ENCODE measurements around the gene MAU2.

MAU2 gene

GRCh38 chr19:19308373-19308772, 12.3 kb upstream of the MAU2 start:
- no peak for DNase-seq

- DNase-seq = peak; percentile 9
Measured at GRCh38 chr19:19315444-19315843, 5.2 kb upstream of the MAU2 start.

GRCh38 chr19:19316082-19316481, 4.5 kb upstream of the MAU2 start:
- DNase-seq = no peak

DNA sequence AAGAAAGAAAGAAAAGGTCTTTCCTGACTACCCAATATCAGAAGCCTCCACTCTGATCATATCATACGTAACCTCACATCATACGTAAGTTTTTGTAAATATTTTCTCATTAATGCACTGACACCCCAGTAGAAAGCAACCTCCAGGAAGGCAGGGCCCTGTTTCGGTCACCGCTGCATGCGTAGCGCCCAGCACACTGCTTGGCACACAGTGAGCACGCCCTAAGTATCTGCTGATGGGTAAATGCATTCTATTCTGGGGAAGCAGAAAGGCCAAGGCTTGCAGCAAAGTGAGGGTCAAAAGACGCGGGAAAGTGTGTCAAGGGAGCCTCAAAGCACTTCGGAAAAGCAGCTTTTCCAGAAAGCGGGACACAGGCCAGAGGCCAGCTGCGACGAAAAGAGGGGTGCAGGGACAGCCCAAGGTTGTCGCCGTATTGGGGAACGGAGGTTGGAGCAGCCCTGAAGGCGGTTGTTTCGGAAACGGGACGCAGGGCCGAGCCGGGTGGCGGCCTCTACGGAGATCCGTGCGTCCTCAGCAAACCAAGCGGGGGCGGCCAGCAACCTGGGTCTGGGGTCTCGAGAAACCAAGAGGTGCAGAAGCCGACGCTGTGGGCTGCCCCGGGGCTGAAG, 783 bp upstream of the MAU2 start:
- peak; percentile 39 for DNase-seq

GRCh38 chr19:19321141-19321577, 530 bp downstream of the MAU2 start:
- peak; percentile 56 for DNase-seq

DNA sequence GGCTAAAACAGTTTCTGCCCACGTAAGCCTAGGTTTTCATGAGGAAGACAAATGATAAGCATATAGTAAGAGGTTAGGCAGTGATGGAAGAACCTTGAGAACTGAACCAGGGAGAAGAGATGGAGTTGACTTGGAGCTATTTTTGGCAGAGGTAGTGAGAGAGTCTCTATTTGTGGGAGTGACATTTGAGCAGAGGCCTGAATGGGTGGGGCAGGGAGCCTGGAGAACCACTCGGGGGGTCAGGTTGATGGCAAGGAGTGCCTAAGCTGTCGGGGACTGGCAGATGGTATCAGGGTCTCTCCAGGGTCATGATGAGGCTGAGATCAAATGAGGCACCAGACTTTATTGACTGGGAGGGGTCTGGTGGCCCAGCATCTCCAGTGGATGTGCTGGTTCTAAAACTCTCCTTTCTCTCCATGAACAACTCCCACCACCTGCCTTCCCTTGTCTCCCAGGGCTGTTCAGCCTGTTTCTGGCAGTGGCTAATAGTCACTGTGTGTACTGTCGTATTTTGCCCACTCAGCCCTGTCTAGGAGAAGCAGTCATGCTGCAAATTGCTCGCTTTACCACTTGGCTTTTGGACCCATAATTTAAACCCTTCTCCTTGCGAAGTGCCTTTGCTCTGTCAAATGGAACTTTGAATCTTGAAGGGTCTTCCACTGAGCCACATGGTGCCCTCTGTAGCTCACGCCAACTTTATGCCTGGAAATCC, 3.6 kb downstream of the MAU2 start:
- no peak for DNase-seq

GRCh38 chr19:19327672-19328071, 7.0 kb downstream of the MAU2 start:
- no peak for DNase-seq

DNA sequence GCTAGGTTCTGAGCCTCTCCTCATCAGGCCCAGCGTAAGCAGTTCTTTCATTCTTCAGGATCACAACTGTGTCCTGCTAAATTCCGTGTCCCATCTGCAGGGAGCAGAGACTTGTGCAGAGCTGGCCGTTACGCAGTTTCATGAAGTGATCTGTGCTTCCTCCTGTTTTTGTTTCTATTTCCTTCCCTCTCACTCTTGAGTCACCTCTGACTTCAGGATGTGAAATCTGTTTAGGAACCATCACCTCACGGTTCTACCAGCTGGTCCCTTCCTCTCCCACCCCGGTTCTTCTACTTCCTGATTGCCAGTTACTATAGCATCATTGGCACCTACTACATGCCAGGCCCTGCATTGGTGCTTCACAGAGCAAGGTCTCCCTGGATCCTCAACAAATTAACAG, 8.5 kb downstream of the MAU2 start:
- DNase-seq = peak; percentile 28

GRCh38 chr19:19334063-19334988, 13.7 kb downstream of the MAU2 start:
- no peak for DNase-seq

- DNase-seq = no peak
Measured at GRCh38 chr19:19334989-19335344, 14.3 kb downstream of the MAU2 start.

DNA sequence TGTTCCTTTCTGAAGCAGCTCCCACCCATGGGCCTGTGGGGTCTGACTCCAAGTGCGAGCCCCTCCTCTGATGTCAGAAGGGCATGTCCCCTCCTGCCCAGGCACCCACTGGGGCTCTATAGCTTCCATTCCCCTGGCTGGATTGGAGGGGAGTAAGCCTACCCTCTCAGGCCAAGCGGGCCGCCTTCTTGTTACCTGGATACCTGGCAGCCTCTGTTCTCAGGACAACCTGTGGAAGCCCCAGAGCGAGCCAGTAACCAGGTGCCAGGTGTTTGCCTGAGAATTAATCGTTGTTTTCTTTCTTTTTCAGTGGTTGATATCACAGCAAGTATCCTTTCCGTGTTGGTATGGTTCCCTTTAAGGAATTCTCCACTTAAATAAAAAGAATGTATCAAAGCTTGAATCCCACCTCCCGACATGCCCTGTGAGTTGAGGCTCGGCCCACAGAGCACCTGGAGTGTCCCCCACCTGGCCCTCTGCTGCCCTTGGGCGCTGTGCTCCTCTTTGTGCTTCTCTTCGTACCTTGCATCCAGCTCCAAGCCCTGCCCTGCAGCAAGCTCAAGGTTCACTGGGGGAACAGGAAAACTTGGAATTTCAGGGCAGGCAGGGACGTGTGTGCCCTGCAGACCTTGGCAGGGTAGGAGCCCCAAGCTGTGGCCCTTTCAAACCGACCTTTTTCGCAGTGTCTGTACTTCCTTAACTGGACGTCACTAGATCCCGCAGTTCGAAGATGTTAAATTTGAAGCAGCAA, 15.0 kb downstream of the MAU2 start:
- no peak for DNase-seq

- DNase-seq = no peak
Measured at GRCh38 chr19:19336597-19336996, 16.0 kb downstream of the MAU2 start.

DNA sequence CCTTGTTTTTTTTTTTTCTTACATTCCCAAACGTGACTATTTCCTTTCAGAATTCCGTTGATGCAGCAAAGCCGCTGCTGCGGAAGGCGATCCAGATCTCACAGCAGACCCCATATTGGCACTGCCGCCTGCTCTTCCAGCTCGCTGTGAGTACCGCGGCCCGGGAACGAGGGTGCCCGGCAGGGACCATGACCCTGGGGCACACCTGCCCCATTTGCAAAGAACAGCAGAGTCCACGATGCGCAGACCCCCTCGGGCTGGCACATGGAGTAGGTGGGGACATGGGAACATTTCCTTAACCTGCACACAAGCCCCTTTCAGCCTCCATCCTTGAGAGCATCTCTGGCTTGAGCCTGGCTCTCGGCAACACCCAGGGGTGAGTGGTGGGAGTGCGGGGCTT, 16.5 kb downstream of the MAU2 start:
- DNase-seq = no peak

DNA sequence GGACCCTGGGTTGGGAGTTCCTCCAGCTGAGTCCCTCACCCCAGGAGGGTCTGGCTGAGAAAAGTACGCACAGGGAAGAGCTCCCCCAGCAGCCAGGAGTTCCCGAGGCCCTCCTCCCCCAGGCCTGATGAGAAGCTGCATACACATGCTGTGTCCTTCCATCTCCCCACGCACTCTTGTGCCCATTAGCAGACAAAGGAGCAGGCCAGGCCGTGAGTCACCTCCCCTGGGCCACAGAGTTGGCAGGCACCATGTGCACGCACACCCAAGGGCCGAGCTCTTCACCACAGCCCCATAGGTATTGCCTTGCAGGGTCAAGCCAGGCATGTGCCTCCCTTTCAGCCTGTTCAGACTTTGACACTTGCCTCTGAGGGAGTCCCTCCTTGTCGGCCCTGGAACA, 17.5 kb downstream of the MAU2 start:
- DNase-seq = no peak

DNA sequence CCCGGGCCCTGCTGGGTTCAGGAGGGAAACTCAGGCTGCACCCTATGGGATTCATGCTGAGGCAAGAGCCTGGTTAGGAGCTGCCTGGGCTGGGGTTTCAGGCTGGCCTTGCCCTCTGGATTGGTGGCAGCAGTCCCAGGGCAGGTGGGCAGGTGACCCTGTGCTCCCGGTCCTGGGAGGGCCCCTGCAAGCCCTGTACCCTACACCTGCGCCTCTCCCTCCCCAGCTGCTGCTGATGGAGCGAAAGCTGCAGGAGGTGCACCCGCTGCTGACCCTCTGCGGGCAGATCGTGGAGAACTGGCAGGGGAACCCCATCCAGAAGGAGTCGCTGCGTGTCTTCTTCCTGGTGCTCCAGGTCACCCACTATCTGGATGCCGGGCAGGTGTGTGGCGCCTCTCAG, 20.4 kb downstream of the MAU2 start:
- no peak for DNase-seq

DNA sequence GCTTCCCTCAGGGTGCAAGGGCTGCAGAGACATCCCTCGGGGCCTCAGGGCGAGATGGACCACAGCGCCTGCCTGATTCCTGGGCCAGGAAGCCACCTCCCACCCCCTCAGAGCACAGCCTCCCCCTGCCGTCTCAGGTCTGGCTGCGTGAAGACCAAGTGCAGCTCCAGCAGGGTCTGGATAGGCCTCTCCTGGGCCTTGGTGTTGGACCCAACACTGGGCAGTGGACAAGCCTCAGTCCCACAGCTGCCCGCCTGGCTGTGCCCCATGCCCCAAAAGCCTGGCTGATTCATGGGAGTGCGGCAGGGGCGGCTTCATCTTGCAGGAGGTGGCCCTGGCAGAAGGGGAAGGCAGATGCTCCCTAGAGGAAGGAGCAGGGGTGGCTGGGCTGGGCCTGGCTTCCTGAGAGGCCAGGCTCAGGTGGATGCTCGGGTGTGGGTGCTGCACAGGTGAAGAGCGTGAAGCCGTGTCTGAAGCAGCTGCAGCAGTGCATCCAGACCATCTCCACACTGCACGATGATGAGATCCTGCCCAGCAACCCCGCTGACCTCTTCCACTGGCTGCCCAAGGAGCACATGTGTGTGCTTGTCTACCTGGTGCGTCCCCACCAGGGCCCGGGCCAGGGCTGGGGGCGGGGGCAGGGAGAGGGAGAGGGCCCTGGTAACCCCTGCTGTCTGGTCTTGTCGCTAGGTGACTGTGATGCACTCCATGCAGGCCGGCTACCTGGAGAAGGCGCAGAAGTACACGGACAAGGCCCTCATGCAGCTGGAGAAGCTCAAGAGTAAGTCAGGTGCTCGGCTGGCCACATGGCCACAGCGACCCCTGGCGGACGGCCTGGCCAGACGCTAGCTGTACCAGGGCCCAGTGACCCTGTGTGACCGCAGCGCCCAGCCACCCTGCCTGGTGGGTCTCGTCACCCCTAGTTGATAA, 21.7 kb downstream of the MAU2 start:
- DNase-seq = peak; percentile 45

GRCh38 chr19:19343016-19343362, 22.4 kb downstream of the MAU2 start:
- DNase-seq = no peak

DNA sequence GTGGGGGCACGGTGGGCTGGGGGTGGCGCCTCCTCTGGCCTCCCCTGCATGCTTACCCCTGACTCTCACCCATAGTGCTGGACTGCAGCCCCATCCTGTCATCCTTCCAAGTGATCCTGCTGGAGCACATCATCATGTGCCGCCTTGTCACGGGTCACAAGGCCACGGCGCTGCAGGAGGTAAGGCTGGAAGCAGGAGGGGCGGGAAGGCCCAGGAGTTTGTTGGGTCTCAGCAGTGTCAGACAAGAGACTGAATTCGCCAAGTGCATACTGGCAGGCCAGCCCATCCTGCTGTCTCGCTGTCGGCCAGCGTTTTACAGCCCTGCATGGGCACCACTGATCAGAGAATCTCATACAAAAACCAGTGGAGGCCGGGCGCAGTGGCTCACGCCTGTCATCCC, 23.1 kb downstream of the MAU2 start:
- DNase-seq = no peak

- DNase-seq = no peak
Measured at GRCh38 chr19:19345232-19345631, 24.6 kb downstream of the MAU2 start.

- DNase-seq = no peak
Measured at GRCh38 chr19:19345970-19346369, 25.3 kb downstream of the MAU2 start.

DNA sequence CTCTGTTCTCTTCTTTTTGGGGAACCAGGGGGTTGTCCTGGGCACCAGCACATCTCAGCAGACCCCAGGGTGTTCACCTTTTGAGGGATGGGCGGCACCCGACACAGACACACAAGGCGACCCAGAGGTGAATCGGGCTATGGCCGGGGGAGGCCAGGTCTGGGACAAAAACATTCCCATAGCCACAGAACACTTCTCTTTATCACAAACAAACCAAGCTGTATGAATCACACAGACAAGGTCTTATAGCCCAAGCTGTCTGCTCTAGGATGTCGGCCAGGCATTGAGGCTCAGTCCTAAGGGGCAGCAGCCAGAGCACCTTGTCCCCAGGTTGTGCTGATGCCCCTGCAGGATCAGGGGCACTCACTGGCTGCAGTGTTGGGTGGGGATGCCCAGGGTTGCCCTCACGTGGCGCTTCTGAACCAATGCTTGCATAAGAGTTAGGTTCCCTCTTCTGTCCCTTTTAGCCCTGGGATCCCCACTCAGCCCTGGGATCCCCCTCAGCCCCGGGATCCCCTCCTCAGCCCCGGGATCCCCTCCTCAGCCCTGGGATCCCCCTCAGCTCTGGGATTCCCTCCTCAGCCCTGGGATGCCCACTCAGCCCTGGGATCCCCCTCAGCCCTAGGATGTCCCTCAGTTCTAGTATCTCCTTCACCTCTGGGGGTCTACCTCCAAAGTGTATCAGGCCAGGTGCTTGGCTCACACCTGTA, 26.9 kb downstream of the MAU2 start:
- DNase-seq = no peak

All from hematopoietic multipotent progenitor cell treated with erythropoietin and hydrocortisone succinate and interleukin-3 and kit ligand, for 4 days (in vitro differentiated cells).